SK-N-MC (cell line): Measurements from ENCODE around the gene ZNF732.

Source experiments
- EZH2 ChIP-seq: fragments of 200-600 bp; sonication (generic); IDR thresholded peaks from one replicate; pipeline ENCODE4 v1.6.1; 2017; ENCODE audit warnings: antibody characterized with exemption
- POLR2AphosphoS5 ChIP-seq: IDR thresholded peaks from 2 replicates; pipeline ENCODE4 v1.6.1; 2012; ENCODE audit warnings: mild to moderate bottlenecking, low read depth, low read length, borderline replicate concordance

GRCh38 chr4:271492-272103 lies 33.7 kb downstream of the ZNF732 start:
- no peak for TF ChIP-seq POLR2AphosphoS5
- TF ChIP-seq EZH2, result no peak
